ENCODE results near the gene BRDT. TPM values are rescaled to one million over a fixed set of nuclear protein-coding genes. Genes with fewer than 3 reads are reported as not detected.

BRDT gene
- total RNA-seq, 1 experiment from 2014 or later: not detected

DNA sequence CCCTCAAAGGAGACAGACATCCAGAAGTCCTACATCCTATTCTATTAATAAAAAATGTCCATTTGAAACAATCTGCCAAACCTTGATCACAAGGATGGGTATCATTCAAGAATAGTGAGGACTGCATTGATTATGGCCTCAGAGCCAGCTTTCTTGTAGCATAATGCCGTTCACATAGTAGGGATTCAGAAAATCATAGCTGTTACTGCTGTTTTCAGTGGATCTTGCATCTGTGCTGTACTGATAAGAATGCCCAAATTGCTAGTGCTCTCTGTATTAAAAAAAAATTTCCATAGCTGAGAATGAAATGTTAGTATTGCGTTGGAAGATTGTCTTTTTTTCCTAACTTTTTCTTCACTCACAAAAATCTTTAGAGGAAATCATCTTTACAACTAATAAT lies 19.1 kb downstream of the BRDT start:
- BruUV-seq (replicated peaks): no TSS peak
- Histone ChIP-seq H3K9me3 (ENCODE audit: low read depth, low read length, poor library complexity, severe bottlenecking) (no peaks in the 10 kb centered on the region), H3K4me3 (ENCODE audit: low read depth, low read length, poor library complexity, severe bottlenecking) (no peak overlapping the region), H3K27ac (ENCODE audit: low read depth, low read length, poor library complexity, severe bottlenecking) (no peak overlapping the region), H3K36me3 (ENCODE audit: insufficient read depth, low read length, poor library complexity, severe bottlenecking) (no peaks in the 10 kb centered on the region), H3K4me1 (ENCODE audit: insufficient read depth, low read length, poor library complexity, severe bottlenecking) (no peaks in the 10 kb centered on the region), H3K27me3 (replicated peaks; ENCODE audit: insufficient read depth, low read depth, low read length, poor library complexity) (no peaks in the 10 kb centered on the region)
- intact Hi-C loops (cut with micrococcal nuclease; ENCODE audit: unreplicated experiment): no loop called here
- POLR2A ChIA-PET (ENCODE audit: low non-redundant PET): interaction anchor here (0.5 kb wide), 1 partner anchor 104 kb away, joined by 3 read pairs; no protein-coding TSS in a partner anchor
- TF ChIP-seq EZH2 (IDR thresholded peaks at IDR 0.05; ENCODE audit: borderline replicate concordance, low read depth, low read length, poor library complexity, severe bottlenecking): no peak
- TF ChIP-seq CTCF (conservative IDR thresholded peaks at IDR 0.05; ENCODE audit: low read depth, low read length): no peak
- CTCF ChIA-PET: no interaction called here
- no peak for DNase-seq (ENCODE audit: low spot score)

GRCh38 chr1:91979383-91979782 lies 30.2 kb downstream of the BRDT start:
- Histone ChIP-seq H3K27me3 (replicated peaks; ENCODE audit: insufficient read depth, low read depth, low read length, poor library complexity) (no peaks in the 10 kb centered on the region), H3K36me3 (ENCODE audit: insufficient read depth, low read length, poor library complexity, severe bottlenecking) (no peaks in the 10 kb centered on the region), H3K4me1 (ENCODE audit: insufficient read depth, low read length, poor library complexity, severe bottlenecking) (no peaks in the 10 kb centered on the region), H3K9me3 (ENCODE audit: low read depth, low read length, poor library complexity, severe bottlenecking) (no peaks in the 10 kb centered on the region), H3K4me3 (ENCODE audit: low read depth, low read length, poor library complexity, severe bottlenecking) (no peak overlapping the region), H3K27ac (ENCODE audit: low read depth, low read length, poor library complexity, severe bottlenecking) (no peak overlapping the region)
- no peak for DNase-seq (ENCODE audit: low spot score)
- intact Hi-C loops (cut with micrococcal nuclease; ENCODE audit: unreplicated experiment): no loop called here
- ChIA-PET POLR2A (ENCODE audit: low non-redundant PET) (interaction anchor here (0.6 to 0.7 kb wide), 2 partner anchors 558 to 988 kb away, joined by 5 read pairs; no protein-coding TSS in a partner anchor), CTCF (no interaction called here)
- no TSS peak for BruUV-seq (replicated peaks)
- TF ChIP-seq CTCF (conservative IDR thresholded peaks at IDR 0.05; ENCODE audit: low read depth, low read length) (no peak), EZH2 (IDR thresholded peaks at IDR 0.05; ENCODE audit: borderline replicate concordance, low read depth, low read length, poor library complexity, severe bottlenecking) (no peak)

DNA sequence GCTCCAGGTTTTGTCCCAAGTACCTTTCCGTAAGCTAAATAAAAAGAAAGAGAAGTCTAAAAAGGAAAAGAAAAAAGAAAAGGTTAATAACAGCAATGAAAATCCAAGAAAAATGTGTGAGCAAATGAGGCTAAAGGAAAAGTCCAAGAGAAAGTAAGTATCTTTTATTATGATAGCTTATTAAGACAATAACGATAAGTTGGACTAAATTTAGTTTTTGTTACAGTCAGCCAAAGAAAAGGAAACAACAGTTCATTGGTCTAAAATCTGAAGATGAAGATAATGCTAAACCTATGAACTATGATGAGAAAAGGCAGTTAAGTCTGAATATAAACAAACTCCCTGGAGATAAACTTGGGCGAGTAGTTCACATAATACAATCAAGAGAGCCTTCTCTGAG lies 31.5 kb downstream of the BRDT start:
- intact Hi-C loops (cut with micrococcal nuclease; ENCODE audit: unreplicated experiment): no loop called here

More for the DNA sequence above, 31.5 kb downstream of the BRDT start:
- ChIA-PET POLR2A (ENCODE audit: low non-redundant PET) (no interaction called here), CTCF (no interaction called here)
- no peaks in the 10 kb centered on the region for H3K4me1 ChIP-seq (ENCODE audit: insufficient read depth, low read length, poor library complexity, severe bottlenecking)
- no peaks in the 10 kb centered on the region for H3K9me3 ChIP-seq (ENCODE audit: low read depth, low read length, poor library complexity, severe bottlenecking)
- no peaks in the 10 kb centered on the region for H3K36me3 ChIP-seq (ENCODE audit: insufficient read depth, low read length, poor library complexity, severe bottlenecking)
- no TSS peak for BruUV-seq (replicated peaks)
- H3K4me3 ChIP-seq (ENCODE audit: low read depth, low read length, poor library complexity, severe bottlenecking): no peak overlapping the region
- no peak for DNase-seq (ENCODE audit: low spot score)
- no peak for TF ChIP-seq CTCF (conservative IDR thresholded peaks at IDR 0.05; ENCODE audit: low read depth, low read length)
- no peak for TF ChIP-seq EZH2 (IDR thresholded peaks at IDR 0.05; ENCODE audit: borderline replicate concordance, low read depth, low read length, poor library complexity, severe bottlenecking)
- no peaks in the 10 kb centered on the region for H3K27me3 ChIP-seq (replicated peaks; ENCODE audit: insufficient read depth, low read depth, low read length, poor library complexity)
- no peak overlapping the region for H3K27ac ChIP-seq (ENCODE audit: low read depth, low read length, poor library complexity, severe bottlenecking)
